HG02642 (cell line): ENCODE measurements around the gene ATP11A.
"Not testable (repeated sequence)": the region's sequence is repeated elsewhere in the genome, so short reads cannot be mapped to it uniquely, and the experiment has no call there.

Experiments used
- ATAC-seq: cut with Tn5 transposase; IDR thresholded peaks from one replicate; pipeline ENCODE4 v1.9.1; 2021; ENCODE audit warnings: mild to moderate bottlenecking; ENCODE audit not compliant: unreplicated experiment, poor library complexity

ATP11A gene

GRCh38 chr13:112669881-112670499 is 19.8 kb upstream of the ATP11A start:
- ATAC-seq = peak; percentile 51

- no peak for ATAC-seq
These were observed 19.0 kb upstream of the ATP11A start for GRCh38 chr13:112670864-112671263.

DNA sequence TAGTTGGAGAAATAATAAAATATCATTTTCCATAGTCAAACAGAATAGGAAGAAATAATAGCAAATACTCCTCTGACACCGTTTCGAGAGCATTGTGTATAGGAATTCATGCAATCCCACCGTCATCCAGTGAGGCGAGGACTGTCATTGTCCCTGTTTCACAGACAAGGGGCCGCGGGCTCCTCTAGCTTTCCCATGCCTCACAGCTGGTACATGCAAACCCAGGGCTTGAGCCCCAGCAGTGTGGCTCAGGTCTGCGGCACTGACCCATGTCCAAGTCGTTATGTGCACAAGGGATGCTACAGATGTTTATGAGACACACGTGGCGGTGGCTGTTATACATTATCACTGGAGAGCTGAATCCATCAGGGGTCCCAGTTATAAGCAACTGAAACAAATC is 18.5 kb upstream of the ATP11A start:
- no peak for ATAC-seq

GRCh38 chr13:112672651-112673284 is 17.1 kb upstream of the ATP11A start:
- no peak for ATAC-seq

GRCh38 chr13:112674412-112675365 is 15.1 kb upstream of the ATP11A start:
- no peak for ATAC-seq

DNA sequence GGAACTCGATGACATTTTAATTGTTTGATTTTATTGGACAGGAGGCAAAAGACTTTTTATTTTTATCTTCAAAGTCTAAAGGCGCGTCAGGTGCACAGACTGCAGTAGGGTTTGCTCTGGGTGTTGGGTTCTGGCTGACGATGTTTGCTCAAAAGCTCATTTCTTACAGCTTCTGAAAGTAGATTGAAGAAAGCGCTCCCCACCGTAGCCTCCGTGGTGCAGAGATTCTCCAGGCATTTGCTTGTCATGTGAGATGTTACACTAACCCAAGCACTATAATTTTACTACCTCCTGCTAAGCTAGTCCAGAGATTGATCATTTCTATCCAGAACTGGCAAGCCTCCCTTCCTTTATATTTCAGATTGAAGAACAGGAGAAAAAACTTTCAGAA is 14.5 kb upstream of the ATP11A start:
- ATAC-seq = no peak

- ATAC-seq = not testable (repeated sequence)
These were observed 12.3 kb upstream of the ATP11A start for GRCh38 chr13:112677421-112677962.

DNA sequence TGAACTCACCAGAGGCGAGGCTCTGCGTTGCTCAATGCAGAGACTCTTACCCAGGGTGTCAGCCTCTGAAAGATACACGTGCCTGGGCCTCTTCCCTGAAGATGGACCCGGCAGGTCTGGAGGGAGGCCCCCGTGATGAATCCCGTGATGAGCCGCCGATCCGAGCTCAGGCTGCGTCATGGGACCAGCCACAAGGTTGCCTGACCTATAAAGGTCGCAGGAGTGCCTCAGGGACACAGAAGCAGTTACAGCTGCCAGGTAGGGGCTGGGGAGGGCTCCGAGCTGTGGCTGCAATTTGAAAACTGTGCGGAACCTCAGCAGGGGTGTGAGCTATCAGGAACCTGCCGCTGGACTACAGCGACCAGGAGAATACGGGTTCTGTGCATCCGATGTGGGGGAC is 10.5 kb upstream of the ATP11A start:
- no peak for ATAC-seq

DNA sequence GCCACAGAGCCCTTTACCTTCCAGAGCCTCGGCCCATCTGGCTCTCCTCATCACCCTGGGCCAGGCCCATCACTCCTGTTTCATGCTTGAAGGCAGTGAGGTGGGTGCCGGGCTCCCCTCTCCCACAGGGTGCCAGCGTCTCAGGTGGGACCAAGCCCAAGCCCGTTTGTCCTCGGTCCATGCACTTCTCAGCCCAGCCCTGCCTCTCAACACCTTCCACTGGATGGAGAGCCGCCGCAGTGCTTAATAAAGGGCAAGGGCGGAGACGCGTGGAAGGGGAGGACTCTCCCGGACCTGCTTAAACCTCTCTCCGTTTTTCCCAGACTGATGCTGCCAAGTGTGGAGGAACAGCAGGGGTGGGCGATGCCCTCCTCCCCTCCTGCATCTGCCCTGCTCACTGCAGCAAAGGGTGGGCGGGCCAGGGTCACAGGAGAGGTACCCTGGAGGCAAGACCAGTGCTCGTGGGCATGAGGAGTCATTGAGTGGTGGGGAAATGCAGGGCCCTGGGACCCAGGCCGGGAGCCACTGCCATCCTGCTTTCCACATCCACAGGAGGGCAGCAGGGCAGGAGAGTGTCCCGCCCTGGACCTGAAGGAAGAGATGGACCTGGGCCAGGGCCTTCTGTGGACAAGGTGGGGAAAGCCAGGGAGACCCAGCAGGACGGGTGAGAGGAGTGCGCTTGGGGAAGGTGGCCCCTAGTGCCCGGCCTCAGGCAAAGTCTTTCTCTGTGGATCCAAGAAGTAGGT is 9.7 kb upstream of the ATP11A start:
- no peak for ATAC-seq

GRCh38 chr13:112680741-112681360 is 9.0 kb upstream of the ATP11A start:
- ATAC-seq = no peak

GRCh38 chr13:112683581-112683980 is 6.3 kb upstream of the ATP11A start:
- ATAC-seq = no peak

DNA sequence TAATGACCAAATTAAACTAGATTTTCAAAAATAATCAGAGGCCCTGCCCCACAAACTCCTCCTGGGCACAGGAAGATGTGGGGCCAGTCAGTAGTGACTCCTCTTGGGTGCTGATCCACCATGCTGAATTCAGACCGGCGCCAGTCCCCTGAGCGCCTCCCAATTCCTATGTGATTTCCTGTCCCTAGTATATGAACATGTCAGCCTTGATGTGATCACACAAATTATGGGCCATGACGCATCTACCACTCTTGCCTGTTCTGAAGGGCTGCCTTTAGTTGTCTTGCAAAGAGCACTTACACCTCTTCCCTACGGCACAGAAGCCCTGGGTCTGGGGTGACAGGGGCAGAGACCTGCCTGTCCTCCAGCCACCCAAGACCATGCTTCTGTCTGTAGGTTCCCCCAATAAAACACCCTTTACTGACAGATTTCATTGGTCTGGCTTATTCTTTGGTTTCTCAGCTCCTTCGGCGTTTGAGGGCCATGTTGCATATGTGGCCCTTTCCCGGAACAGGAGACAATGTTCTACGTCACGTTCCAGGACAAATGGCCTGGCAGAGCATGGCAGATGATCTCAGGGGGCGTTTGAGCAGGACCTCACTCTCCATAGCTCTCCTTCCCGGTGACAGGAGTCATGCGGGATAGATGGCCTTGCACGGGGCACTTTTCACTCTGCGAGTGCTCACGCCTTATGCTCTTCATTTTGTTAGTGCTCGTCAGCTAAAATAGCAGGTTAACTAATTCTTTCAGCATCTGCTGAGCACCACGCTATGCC is 5.6 kb upstream of the ATP11A start:
- ATAC-seq = no peak

DNA sequence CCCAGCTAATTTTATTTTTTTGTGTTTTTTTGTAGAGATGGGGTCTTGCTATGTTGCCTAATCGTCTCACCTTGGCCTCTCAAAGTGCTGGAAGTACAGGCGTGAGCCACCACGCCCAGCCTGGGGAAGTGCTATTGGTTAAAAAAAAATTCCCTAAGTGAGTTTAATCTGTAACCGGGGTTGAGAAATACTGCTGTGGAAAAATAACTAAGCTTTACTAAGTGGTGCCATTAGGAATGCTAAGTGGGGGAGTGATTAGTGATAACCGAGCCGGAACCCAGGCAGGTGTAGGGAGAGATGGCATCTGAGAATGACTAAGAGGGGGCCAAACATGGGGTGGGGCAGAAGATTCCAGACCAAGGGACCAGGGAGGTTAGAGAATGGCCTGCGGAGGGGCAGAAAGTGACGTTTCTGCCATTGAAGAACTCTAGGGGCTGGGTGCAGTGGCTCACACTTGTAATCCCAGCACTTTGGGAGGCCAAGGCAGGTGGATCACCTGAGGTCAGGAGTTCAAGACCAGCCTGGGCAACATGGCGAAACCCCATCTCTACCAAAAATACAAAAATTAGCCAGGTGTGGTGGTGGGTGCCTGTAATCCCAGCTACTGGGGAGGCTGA is 4.5 kb upstream of the ATP11A start:
- not testable (repeated sequence) for ATAC-seq

DNA sequence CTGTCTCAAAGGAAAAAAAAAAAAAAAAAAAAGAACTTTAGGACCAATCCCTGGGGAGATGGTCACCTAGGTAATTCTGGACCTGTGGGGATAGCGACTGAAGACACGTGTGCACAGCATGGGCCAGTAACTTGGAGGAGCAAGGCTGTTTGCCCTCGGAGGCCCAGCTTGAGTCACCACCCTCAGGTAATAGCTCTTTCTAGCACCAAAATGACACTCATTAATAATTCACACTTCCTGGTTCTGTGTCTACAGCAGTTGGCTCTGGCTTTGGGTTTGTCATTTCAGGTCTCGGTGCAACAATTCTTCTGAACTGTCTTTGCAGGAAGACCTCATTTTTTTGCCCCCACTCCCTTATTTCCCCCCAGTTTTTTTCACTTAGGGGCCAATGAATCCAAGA is 3.9 kb upstream of the ATP11A start:
- ATAC-seq = no peak

GRCh38 chr13:112686364-112686763 is 3.5 kb upstream of the ATP11A start:
- ATAC-seq = no peak

DNA sequence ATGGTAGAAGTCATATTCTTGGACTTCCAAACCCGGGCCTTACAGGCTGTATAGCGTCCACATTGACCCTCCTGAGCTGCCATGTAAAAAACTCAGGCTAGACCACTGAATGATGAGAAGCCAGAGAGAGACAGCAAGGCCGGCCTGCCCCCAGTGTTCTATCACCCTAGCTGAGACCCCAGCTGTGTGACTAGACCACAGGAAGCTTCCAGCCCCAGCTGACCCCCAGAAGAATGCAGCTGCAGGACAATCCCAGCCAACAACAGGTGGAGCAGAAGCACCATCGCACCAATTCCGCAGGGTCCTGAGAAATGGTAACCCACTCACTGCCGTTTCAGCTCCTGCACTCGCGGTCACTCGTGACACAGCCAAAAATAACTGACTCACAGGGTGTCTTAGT is 2.9 kb upstream of the ATP11A start:
- no peak for ATAC-seq

GRCh38 chr13:112687836-112688559 is 1.8 kb upstream of the ATP11A start:
- ATAC-seq = no peak
